Measurements from ENCODE around the gene JADE2.

JADE2 gene

DNA sequence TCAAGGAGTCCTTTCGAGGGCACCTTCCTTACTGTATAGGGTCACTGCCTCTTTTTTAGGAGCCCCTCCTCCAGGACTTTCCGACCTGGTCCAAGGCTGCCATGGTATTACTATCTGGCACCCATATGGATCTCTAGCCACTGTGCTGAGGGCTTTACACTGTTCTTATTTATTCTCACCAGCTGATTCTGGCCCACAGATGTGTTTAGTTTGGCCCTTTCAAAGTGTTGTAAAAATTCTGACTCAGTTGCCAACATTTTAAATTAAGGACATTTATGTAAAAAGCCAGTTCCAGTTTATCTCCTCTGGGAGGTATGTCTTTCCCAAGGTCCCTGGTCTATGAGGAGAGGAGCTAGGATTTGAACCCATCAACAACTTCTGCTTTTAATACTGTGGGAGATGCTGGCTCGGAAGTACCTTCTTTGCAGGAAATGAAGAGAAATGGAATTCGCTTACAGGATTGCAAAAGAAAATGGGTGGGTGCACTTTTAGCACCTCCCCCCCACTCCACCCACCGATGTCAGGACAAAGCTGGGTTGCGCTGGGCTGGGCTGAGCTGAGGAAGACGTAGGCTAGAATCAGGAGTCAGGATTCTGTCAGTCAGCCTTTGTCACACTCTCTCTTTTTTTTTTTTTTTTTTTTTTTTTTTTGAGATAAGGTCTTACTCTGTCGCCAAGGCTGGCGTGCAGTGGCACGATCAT is 7.8 kb downstream of the JADE2 start:
- in situ Hi-C loops (cut with HindIII; ENCODE audit: low sequenced_read_pairs) = no loop called here
- no peak overlapping the region for H3K4me3 ChIP-seq (ENCODE audit: low read depth, low read length)
- TF ChIP-seq CTCF (IDR thresholded peaks at IDR 0.05; ENCODE audit: low read depth, low read length) = no peak
- DNase-seq (ENCODE audit: low read depth, low spot score) = no peak

GRCh38 chr5:134534058-134534725 is 8.7 kb downstream of the JADE2 start:
- in situ Hi-C loops (cut with HindIII; ENCODE audit: low sequenced_read_pairs) = no loop called here
- DNase-seq (ENCODE audit: low read depth, low spot score) = no peak
- no peak overlapping the region for H3K4me3 ChIP-seq (ENCODE audit: low read depth, low read length)
- TF ChIP-seq CTCF (IDR thresholded peaks at IDR 0.05; ENCODE audit: low read depth, low read length) = no peak

GRCh38 chr5:134534726-134535110 is 9.2 kb downstream of the JADE2 start:
- H3K4me3 ChIP-seq (ENCODE audit: low read depth, low read length) = no peak overlapping the region

GRCh38 chr5:134536876-134537275 is 11.4 kb downstream of the JADE2 start:
- H3K4me3 ChIP-seq (ENCODE audit: low read depth, low read length) = no peak overlapping the region
- DNase-seq (ENCODE audit: low read depth, low spot score) = peak; percentile 32
- in situ Hi-C loops (cut with HindIII; ENCODE audit: low sequenced_read_pairs) = no loop called here
- TF ChIP-seq CTCF (IDR thresholded peaks at IDR 0.05; ENCODE audit: low read depth, low read length) = no peak

More at GRCh38 chr5:134534726-134535110, 9.2 kb downstream of the JADE2 start:
- DNase-seq (ENCODE audit: low read depth, low spot score) = no peak
- TF ChIP-seq CTCF (IDR thresholded peaks at IDR 0.05; ENCODE audit: low read depth, low read length) = no peak
- in situ Hi-C loops (cut with HindIII; ENCODE audit: low sequenced_read_pairs) = no loop called here

DNA sequence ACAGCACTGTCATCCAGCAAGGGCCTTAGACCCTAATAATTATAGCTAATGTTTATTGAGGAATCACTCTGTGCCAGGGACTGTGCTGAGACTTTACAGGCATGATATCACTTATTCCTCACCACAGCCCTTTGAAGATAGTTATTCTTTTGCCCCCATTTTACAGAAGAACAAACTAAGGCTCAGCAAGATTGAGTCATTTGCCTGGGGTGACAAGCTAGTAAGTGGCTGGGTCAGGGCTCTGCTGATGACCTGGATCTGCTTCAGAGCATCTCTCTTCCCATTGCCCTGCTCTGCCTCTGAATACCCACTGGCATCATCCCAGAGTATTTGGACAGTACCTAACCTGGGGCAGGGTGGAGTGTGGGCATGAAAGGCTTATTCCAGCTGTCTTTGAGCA is 11.8 kb downstream of the JADE2 start:
- DNase-seq (ENCODE audit: low read depth, low spot score) = no peak
- no peak overlapping the region for H3K4me3 ChIP-seq (ENCODE audit: low read depth, low read length)
- in situ Hi-C loops (cut with HindIII; ENCODE audit: low sequenced_read_pairs) = no loop called here
- no peak for TF ChIP-seq CTCF (IDR thresholded peaks at IDR 0.05; ENCODE audit: low read depth, low read length)

- H3K4me3 ChIP-seq (ENCODE audit: low read depth, low read length) = no peak overlapping the region
- no peak for TF ChIP-seq CTCF (IDR thresholded peaks at IDR 0.05; ENCODE audit: low read depth, low read length)
- no peak for DNase-seq (ENCODE audit: low read depth, low spot score)
- in situ Hi-C loops (cut with HindIII; ENCODE audit: low sequenced_read_pairs) = no loop called here
These were observed 12.8 kb downstream of the JADE2 start for GRCh38 chr5:134538296-134538695.
